AG08396 (cell line): ENCODE measurements around the gene CCDC149.
"Not testable (repeated sequence)": the region's sequence is repeated elsewhere in the genome, so short reads cannot be mapped to it uniquely, and the experiment has no call there.

ENCODE experiments used
- DNase-seq: peaks from one replicate; pipeline ENCODE4 v3.0.0; 2012; ENCODE audit warnings: low spot score, mixed read lengths

The CCDC149 gene

DNA sequence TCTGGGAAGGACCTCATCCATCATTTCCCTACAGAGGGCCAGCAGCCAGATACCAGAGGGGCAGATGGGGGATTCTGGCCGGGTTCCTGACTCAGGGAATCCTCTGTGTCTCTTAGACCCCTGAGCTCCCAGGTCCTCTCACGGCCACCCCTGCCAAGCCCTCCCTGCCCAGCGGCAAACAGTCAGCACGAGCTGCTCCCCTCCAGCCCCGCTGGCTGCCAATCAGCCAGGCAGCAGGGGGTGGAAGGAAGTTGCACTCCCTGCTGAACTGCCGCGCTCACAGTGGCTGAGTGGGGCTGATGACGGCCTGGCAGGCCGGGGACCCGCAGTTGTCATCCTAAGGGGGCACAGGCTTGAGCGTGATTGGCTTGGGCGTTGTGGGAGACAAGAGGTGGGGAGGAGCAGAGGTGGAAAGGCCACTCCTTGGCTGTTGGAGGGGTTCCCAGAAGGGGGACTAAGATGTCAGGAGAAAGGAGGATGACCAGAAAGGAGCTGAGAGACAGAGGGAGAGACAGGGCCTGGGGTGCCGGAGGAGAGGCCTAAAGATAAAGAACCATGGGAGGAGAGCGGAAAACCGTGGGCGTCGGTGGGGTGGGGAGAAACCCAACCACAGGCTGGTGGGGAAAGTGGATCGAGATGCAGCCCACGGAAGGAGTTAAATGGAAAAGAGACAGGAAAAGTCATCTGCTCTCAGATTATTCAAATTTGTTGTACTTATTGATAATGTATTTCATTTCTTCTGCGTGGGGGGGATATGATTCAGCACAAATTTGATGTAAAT, 4.4 kb upstream of the CCDC149 start:
- no peak for DNase-seq

DNA sequence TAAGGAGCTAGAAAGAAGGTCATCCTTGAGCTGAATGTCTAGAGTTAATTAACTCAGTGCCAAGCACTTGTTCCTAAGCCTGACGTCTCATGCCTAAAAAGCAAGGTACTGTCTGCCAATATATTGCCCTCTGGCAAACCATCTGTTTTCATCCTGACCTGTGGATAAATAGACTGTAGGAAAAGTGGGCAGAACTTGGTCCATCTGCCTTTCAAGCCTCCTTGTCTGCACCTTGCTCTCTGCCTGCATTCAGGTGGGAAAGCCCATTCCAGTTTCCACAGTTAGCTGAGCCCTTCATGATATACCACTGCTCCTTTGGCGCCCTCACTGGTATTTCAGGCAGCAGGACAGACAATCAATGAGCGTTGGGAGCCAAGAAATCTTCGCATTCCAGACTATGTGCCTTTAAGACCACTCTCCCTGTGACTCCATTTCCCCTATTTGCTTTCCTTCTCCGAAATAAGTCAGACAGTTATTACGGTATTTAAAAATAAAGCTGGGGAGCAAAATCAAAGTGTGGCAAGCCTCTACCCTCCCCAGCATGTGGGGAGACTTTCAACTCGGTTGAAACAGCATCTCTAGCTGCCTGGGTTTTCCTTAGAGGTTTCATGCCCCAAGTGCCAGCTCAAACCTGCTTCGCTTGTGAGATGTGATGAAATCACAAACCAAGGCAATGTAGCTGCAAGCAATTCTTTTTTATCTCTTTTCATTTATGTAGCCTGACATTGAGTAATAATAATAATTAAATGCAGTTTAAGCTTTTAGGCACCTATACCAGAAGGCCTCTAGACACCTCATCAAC, 2.5 kb upstream of the CCDC149 start:
- DNase-seq, result no peak

DNA sequence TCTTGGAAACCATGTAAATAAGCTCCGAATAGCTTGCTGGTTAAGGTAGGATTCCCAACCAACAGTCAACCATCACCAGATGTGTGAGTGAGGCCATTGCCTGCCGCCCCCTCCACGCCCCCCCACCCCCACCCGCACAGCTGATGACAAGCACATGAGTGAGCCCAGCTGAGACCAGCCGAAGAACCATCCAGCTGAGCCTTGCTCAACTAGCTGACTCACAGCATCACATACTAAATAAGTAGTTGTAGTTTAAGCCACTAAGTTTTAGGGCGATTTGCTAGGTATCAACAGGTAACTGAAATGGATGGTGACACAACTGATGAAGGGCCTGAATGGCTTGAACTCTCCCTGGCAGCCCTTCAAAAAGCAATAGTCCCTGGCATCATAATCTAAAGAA, 1.6 kb upstream of the CCDC149 start:
- no peak for DNase-seq

DNA sequence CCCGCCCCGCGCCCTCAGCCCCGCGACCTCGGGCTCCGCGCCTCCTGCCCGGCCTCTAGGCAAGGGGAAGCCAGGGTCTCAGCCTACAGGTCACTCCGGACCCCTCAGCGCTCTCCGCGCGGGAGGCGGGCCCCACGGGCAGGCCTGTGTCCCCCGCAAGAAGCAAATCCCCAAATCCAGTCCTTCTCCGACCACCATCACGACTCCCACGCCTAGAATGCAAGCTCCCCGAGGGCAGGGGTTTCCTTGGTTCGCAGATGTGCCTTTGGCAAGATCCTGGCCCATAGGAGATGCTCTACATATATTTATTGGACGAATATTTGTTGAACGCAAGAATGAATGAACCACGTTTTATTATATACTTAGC, 260 bp upstream of the CCDC149 start:
- no peak for DNase-seq

DNA sequence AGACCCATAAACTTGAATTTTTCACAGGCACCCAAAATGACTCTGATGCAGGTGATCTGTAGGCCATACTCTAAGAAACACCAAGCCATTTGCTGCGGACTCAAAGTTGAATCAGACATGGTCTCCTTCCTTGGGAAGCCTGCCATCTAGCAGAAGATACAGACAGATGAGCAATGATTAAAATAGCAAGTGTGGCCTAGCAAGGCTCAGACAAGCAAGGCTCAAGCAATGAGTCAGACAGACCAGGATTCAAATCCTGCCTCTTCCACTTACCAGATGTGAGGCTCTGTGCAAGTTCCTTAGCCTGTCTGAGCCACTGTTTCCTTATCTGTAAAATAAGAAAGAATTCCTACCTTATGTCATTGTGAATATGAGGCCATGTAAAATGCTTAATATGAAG, 2.3 kb downstream of the CCDC149 start:
- DNase-seq, result peak; percentile 45

DNA sequence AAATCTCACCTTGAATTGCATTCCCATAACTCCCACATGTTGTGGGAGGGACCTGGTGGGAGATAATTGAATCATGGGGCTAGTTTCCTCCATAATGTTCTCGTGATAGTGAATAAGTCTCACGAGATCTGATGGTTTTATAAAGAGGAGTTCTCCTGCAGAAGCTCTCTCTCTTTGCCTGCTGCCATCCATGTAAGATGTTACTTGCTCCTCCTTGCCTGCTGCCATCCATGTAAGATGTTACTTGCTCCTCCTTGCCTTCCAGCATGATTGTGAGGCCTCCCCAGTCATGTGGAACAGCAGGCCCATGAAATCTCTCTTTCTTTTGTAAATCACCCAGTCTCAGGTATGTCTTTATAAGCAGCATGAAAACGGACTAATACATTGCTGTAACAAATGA, 3.2 kb downstream of the CCDC149 start:
- DNase-seq, result not testable (repeated sequence)

DNA sequence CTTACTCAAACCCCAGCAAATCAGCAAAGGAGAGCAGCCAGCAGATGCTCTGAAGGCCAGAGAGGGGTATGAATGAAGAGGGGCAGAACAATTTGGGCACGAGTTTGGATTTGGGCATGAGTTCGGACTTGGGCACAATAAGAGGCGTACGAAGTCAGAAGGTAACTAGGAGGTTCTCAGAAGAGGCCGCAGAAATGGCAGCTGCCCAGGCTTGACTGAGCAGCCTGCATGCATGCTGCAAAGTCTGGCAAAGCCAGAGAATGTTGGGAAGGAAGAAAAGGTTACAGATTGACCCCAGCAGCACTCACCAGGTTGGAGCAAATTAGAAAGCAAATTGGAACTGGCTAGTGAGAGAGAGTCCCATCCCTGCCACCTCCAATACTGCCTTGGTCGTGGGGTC, 15.2 kb downstream of the CCDC149 start:
- DNase-seq, result no peak

DNA sequence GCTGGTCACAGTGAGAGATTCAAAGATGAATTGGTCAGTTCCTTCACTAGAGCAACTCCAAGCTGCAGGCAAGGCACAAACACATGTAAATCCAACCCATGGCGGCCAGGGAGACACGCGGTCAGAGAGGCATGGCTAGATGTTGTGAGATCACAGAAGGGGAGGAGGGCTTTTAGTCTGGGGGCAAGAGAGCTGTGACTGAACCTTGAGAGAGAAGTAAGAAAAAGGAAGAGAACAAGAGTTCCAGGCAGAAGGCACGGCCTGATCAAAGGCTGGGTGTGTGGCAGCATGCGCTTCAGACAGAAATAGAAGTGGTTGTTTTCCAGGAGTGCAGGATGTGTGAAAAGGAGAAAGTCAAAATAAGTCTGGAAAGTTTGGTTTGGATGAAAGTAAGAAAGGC, 15.9 kb downstream of the CCDC149 start:
- no peak for DNase-seq

DNA sequence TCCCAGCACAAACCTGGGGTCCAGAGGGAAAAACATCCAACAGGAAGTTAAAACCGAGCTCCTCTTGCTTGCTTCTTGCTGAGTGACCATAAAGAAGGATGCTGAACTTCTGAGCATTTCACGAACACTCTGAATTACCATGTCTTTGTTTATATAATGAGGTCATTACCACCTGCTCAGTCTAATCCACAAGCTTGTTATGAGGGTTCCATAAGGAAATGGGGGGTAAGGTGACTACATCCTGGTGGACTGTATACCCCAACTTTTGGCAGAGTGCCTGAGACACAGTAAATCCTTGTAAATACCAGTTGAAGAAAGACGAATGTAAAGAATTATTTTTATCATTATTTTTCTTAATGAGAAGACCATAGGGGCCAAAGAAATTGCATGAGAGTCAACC, 16.8 kb downstream of the CCDC149 start:
- no peak for DNase-seq

DNA sequence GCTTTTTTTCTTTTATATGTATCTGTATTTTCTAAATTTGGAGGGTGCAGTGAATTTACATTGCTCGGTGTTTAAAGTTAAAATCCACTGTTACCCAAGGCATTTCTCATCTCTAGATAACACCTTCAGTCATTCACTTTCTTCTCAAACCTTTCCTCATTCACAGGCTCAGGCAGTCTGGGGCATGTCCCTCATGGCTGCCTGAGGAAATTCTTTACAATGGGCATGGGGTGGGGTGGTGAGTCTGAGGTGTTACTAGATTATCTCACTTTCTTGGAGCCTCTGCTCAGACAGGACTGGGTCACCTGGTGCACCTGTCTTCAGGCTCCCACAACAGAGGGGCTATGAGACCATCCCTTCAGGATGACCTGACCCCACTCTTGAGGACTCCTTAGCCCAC, 17.4 kb downstream of the CCDC149 start:
- no peak for DNase-seq

DNA sequence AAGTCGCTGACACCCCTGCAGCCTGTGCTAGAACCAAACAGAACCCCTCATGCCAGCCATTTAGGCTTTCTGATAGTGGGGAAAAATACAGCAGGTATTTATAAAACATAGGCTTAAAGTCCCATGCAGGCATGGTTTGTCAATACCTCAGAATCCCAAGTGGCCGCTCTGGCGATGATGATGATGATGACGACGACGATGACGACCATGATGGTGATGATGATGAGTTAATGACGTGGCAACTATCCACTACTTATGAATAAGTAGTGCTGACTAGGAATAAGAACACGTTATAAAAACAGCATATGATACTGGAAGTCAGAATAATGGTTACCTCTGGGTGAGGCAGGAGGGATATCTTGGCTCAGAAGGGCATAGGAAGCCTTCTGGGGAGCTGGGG, 18.0 kb downstream of the CCDC149 start:
- no peak for DNase-seq

DNA sequence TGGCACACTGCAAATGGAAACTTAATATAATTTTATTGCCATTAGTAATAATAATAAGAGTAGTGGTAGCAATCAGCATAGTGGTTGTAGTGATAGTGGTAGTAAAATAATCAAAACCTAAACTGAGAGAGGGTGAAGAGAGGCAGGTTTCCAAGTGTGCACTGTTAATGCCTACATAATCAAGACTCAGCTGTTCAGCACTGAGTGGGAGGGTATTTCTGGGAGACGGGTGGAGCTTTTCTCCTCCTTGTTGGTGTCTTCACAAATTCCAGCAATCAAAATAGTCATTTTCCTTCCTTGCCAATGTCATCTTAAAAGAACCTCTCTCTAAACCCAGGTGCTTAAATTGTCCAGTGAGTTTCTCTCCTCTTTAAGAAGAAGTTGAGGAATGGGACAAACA, 18.6 kb downstream of the CCDC149 start:
- DNase-seq, result no peak

DNA sequence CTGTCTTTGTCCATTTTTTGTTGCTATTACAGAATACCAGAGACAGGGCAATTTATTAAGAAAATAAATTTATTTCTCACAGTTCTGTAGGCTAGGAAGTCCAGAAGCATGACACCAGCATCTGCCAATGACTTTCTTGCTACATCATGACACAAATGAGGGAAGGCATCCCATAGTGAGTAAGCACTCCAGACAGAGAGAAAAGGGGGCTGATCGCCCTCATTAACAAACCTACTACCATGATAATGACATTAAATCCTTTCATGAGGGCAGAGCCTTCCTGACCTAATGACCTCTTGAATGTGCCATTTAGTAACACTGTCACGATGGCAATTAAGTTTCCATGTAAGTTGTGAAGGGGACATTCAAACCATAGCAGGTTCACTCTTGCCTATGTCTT, 20.1 kb downstream of the CCDC149 start:
- DNase-seq, result no peak

DNA sequence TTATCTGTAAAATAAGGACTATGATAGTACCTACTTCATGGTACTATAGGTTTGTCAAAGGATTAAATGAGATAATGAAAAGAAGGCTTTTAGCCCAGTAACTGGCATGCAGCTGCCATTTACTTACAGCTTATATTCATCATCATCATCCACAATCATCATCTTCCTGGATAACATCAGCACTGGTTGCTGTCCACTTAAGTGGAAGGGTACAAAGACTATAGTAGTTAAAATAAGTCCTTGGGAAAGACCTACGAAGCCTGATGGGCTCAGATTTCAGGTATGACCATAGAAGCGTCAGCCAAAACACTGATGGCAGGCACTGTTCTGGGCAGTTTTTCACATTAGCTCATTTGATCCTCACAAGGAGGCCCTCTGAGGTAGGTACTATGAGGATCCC, 20.6 kb downstream of the CCDC149 start:
- DNase-seq, result no peak

DNA sequence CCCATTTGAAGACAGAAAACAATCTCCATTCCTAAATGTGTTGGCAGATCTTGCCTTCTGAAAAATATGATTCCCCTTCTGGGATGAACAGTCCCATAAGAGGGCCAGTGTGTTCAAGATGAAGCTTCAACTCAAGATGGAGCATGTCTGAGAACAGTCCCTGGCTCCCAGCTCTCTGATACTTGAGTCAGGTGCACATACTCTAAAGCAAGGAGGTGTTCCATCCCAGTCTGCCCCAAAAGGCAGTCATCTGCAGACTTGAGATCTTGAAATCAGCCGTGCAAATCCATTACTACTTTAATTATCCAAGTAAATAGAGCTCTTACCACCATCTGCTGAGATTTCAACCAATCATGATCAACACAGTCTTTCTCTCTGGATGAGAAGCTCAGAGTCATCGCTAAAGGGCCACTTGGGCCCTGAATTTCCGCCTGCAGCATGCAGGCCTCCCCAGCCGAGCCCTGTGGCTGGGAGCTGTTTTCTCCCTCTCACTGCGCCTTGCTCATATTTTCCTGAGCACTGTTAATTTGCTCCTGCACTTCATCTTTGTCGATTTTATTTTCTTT, 22.2 kb downstream of the CCDC149 start:
- DNase-seq, result no peak

DNA sequence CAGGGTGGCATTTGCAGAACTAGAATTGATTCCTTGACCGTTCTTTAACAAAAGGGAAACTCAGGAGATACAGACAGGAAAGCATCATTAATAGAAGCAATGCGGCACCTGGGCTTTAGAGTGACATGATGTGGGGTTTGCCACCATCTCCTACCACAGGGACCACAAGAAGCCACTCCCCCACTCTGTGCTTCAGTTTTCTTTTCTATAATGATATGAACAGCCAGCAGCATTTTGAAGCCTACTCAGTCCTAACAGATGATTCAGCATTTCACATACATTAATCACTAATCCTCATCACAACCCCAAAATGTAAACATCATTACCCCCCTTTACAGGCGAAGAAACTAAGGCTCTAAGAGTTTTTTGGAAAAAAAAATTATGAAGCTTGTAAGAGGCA, 22.9 kb downstream of the CCDC149 start:
- DNase-seq, result no peak

DNA sequence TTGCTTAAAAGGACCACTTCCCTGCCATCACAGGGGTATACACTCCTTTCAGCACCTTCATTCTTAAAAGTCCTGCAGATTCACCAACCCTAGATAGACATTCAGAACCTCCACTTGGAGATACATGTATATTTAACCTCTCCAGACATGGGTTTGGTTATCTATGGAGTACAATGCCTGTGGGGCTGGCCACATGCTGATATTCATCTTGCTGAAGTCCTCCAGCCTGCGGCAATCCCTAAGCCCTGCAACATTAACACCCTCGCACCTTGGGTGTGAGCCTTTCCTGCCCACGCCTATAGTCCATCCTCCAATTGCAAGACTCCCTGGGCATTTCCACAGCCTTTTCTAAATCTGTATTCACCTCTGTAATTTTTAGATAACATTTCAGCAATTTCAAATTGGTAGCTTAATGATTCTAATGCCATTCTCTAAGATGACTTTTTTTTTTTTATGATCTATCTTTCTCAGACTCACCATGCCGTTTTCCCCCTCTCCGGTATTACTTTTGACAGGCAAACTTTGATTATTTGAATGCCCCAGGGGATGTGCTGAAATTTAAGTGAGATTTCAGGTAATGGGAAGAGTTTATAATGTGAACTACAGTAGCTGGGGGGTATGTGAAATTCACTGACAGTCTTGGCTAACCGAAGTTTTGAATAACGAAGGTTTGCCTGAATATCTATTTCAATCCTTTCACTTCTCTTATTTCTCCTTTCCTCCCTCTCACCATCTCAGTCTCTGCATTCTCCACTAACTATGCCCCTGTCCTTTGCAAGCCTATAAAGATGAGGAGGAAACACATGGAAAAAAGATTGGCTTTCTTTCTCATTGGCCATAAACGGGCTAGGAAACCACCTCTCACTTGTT, 24.1 kb downstream of the CCDC149 start:
- DNase-seq, result no peak

DNA sequence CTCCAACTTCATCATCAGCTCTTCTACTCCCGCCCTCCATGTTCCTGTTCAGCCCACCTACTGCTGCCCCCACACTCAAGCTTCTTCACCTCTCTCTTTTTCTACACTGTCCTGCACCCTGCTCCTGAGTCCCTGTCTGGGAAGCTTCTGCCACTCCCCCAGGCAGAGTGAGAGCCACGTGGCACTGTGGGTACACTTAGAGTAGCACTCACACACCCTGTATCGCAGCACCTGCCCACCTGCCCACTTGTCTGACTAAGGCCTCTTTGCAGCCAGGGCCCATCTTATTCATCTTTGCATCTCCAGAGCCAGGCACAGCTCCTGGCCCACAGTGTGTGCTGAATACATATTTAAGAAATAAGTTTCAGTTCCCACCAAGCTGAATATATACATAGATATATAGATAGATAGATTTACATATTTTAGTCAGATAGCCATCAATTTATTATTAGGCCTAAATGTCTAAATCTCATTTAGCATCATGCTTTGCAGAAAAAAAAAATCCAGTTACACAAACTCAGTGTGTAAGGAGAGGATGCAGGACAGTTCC, 24.9 kb downstream of the CCDC149 start:
- no peak for DNase-seq

DNA sequence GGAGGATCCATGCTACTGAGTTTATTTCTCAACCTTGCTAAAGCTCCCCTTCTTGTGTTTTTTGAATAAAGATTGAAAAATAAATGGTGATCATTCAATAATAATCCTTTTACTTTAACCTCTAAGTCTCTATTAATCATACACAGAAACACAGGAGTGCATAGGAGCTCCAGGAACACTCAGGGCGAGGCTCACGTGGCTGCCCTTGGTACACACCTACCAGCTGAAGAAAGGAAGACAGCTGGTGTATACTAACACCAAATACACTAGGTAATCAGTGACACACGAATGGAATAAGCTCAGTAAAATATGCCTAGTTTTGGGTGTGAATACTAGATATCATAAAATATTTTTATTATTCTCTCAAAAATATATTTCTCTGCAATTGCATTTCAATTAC, 26.2 kb downstream of the CCDC149 start:
- no peak for DNase-seq

DNA sequence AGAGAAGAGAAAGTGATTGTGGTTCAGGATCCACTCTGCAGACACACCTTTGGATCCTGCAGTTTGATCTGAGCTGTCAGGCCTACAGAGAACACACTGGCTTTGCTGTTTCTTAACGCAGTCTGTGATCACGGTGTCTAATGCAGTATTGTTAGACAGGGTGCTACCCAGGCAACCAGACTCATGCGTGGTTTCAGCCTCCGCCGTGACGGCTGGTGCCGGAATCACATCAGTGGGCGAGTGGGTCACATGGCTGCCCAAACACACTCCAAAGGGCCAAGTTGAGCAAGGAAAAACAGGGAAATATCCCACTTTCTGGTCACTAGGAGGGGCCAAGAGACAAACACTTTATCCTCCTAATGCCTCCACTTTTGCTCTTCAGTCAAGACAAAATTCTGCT, 27.5 kb downstream of the CCDC149 start:
- DNase-seq, result no peak

DNA sequence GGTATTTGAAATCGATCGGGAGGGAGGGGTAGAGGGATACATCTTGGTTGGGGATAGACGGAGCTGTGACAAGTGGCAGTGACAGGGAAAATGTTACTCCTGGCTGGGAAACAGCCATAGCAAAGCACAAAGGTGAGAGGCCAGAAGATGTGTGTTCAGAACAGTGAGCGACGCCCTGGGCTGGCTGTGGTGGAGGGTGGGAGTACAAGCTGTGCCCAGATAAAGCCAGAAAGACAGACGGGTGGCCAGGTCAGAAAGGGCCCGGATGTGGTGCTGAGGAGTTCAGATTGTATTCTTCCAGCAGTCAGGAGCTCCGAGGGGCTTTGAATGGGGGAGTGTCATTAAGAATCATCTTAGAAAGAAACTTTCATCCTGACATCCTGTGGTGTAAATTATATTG, 27.9 kb downstream of the CCDC149 start:
- no peak for DNase-seq
